HepG2 (cell line): ENCODE data around the gene ALDH2. TPM values are rescaled to one million over a fixed set of nuclear protein-coding genes. Genes with fewer than 3 reads are reported as not detected.
A peak's percentile ranks its signal among the peaks of the same experiment; 100 is the strongest.

Experiments
- FOSL2 ChIP-seq: sonication (generic); formaldehyde crosslinking; IDR thresholded peaks from 2 replicates; pipeline ENCODE4 v1.4.0; 2020; ENCODE audit warnings: missing genetic modification reagents
- FOXO1 ChIP-seq: sonication (generic); formaldehyde crosslinking; IDR thresholded peaks from 2 replicates; pipeline ENCODE4 v1.4.0; 2020; ENCODE audit warnings: missing genetic modification reagents
- GATA4 ChIP-seq: sonication (generic); IDR thresholded peaks from 2 replicates; pipeline ENCODE4 v1.6.1; 2016; ENCODE audit warnings: antibody characterized with exemption, low read depth, borderline replicate concordance
- MIXL1 ChIP-seq: IDR thresholded peaks from 2 replicates; pipeline ENCODE4 v1.6.1; 2016
- NR2F6 ChIP-seq, 2 experiments: IDR thresholded peaks; 2 replicates each; pipeline ENCODE4 v1.6.1; 2016; ENCODE audit warnings: antibody characterized with exemption in 1 of 2, mild to moderate bottlenecking in 1 of 2
- SALL1 ChIP-seq: sonication (generic); formaldehyde crosslinking; IDR thresholded peaks from 2 replicates; pipeline ENCODE4 v1.8.0; 2022; ENCODE audit warnings: mild to moderate bottlenecking, missing genetic modification reagents
- SPEN ChIP-seq: sonication (generic); formaldehyde crosslinking; IDR thresholded peaks from 2 replicates; pipeline ENCODE4 v1.5.1; 2020; ENCODE audit warnings: low read depth, mild to moderate bottlenecking, missing genetic modification reagents
- THAP9 ChIP-seq: sonication (generic); formaldehyde crosslinking; IDR thresholded peaks from 2 replicates; pipeline ENCODE4; 2020; ENCODE audit warnings: missing genetic modification reagents, mild to moderate bottlenecking, borderline replicate concordance
- YY1 ChIP-seq: IDR thresholded peaks from 2 replicates; pipeline ENCODE4 v1.6.1; 2011; ENCODE audit warnings: low read length, low read depth, moderate library complexity, mild to moderate bottlenecking; ENCODE audit not compliant: insufficient read depth, insufficient replicate concordance
- ZFP36L2 ChIP-seq: sonication (generic); formaldehyde crosslinking; IDR thresholded peaks from 2 replicates; pipeline ENCODE4 v1.4.0; 2020; ENCODE audit warnings: missing genetic modification reagents
- ZFP37 ChIP-seq: sonication (generic); formaldehyde crosslinking; IDR thresholded peaks from 2 replicates; pipeline ENCODE4 v1.4.0; 2020; ENCODE audit warnings: missing genetic modification reagents, borderline replicate concordance
- ZNF230 ChIP-seq: sonication (generic); formaldehyde crosslinking; IDR thresholded peaks from 2 replicates; pipeline ENCODE4 v1.4.0; 2020; ENCODE audit warnings: mild to moderate bottlenecking, missing genetic modification reagents
- ZNF513 ChIP-seq: sonication (generic); formaldehyde crosslinking; conservative IDR thresholded peaks from 2 replicates; pipeline ENCODE4 v1.5.0; 2020; ENCODE audit warnings: missing genetic modification reagents
- ZNF598 ChIP-seq: sonication (generic); formaldehyde crosslinking; IDR thresholded peaks from 2 replicates; pipeline ENCODE4 v1.5.1; 2020; ENCODE audit warnings: mild to moderate bottlenecking, missing genetic modification reagents, borderline replicate concordance
- ZSCAN22 ChIP-seq: sonication (generic); formaldehyde crosslinking; IDR thresholded peaks from 2 replicates; pipeline ENCODE4 v1.4.0; 2020; ENCODE audit warnings: mild to moderate bottlenecking, missing genetic modification reagents
- polyA plus RNA-seq, 8 experiments: library from polyadenylated mRNA; depleted of rRNA in 3 of 8; stranded (reverse) in 7 of 8; unstranded in 1 of 8; fragments of >200 nt; fragmentation: Illumina TruSeq in 4 of 8; extraction: Trizol in 4 of 8; gene quantifications; 2 replicates each; pipeline versions ENCODE4 v1.2.1 to v1.2.3, GENCODE V29; 2011 to 2016; ENCODE audit warnings: low read depth in 4 of 8, missing spikeins in 1 of 8, mixed read lengths in 1 of 8; ENCODE audit not compliant: insufficient read depth in 1 of 8
- total RNA-seq, 5 experiments: library from RNA; depleted of rRNA; stranded (reverse); fragments of >200 nt; fragmentation: Illumina TruSeq; extraction: Trizol; gene quantifications; 2 replicates each; pipeline ENCODE4 v1.2.3, GENCODE V29; 2016; ENCODE audit warnings: low read depth in 1 of 5
- TF ChIP-seq, protein P1 (sequence below): IDR thresholded peaks from 2 replicates; pipeline ENCODE4 v1.6.1; 2016; ENCODE audit warnings: missing compliant biosample characterization, missing genetic modification reagents, borderline replicate concordance
- TF ChIP-seq, protein P2 (sequence below): sonication (generic); formaldehyde crosslinking; IDR thresholded peaks from 2 replicates; pipeline ENCODE4 v1.4.0; 2020; ENCODE audit warnings: missing genetic modification reagents, borderline replicate concordance
- TF ChIP-seq, protein P3 (sequence below): sonication (generic); formaldehyde crosslinking; IDR thresholded peaks from 2 replicates; pipeline ENCODE4 v1.4.0; 2020; ENCODE audit warnings: missing genetic modification reagents, low read depth, mild to moderate bottlenecking, borderline replicate concordance

The ALDH2 gene
- total and polyA plus RNA-seq, 2 of the 13 experiments (the other 11 are each of a cell fraction or from before 2014, with no cell fraction given): 78.8 to 103 TPM

DNA sequence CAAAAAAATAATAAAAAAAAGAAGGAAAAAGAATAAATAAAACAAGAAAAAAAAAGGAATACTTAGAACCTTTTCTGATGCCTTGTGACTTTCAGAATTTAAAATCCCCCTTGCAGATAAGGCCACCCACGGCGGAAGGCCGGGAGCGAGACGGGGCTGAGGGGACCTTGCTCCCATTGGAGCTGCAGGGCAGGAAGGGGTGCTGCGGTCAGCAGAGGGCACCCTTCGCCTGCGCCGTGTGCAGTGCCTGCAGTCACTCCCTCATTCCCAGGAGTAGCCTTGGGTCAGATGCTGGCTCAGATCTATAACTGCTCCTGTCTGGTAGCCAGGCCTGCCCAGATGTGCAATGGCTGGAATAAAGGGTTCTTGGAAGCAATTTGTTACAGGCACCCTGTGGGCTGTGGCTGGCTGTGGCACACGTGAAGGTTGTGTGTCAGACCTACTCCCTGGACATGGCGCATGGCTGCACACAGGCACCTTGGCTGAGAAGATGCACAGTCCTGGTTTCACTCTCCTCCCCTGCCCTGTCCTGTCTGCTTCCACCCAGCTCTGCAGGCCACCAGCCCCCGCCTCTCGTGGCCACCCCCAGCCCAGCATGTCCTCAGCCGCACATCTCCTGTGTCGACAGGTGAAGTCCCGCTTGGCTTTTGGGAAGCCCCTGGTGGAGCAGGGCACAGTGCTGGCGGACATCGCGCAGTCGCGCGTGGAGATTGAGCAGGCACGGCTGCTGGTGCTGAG lies 13.4 kb upstream of the ALDH2 start (continued):
- TF ChIP-seq ZNF513: no peak
- TF ChIP-seq, protein P1, sequence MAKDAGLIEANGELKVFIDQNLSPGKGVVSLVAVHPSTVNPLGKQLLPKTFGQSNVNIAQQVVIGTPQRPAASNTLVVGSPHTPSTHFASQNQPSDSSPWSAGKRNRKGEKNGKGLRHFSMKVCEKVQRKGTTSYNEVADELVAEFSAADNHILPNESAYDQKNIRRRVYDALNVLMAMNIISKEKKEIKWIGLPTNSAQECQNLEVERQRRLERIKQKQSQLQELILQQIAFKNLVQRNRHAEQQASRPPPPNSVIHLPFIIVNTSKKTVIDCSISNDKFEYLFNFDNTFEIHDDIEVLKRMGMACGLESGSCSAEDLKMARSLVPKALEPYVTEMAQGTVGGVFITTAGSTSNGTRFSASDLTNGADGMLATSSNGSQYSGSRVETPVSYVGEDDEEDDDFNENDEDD: peak; percentile 38; the same call in 1 of the 2 replicates
- TF ChIP-seq NR2F6 (IDR thresholded peaks at IDR 0.05): no peak
- 0 out of 2 replicates have a peak, but pooled peaks have one; percentile 20 for TF ChIP-seq NR2F6 (CRISPR knock-in tag; IDR thresholded peaks at IDR 0.05)
- peak; percentile 36; the same call in 1 of the 2 replicates for TF ChIP-seq FOSL2 (CRISPR knock-in tag)
- no peak for TF ChIP-seq ZFP36L2 (CRISPR knock-in tag)
- peak; percentile 40; the same call in 1 of the 2 replicates for TF ChIP-seq THAP9 (CRISPR knock-in tag)
- no peak for TF ChIP-seq ZSCAN22
- TF ChIP-seq FOXO1 (CRISPR knock-in tag): peak; percentile 47; the same call in 1 of the 2 replicates
- 0 out of 2 replicates have a peak, but pooled peaks have one; percentile 26 for TF ChIP-seq SPEN (CRISPR knock-in tag)
- TF ChIP-seq GATA4: no peak
- TF ChIP-seq ZFP37: no peak
- peak; percentile 48; the same call in 1 of the 2 replicates for TF ChIP-seq ZNF598 (CRISPR knock-in tag)
- peak; percentile 47 for TF ChIP-seq YY1
- TF ChIP-seq SALL1 (CRISPR knock-in tag): peak; percentile 63; the same call in 1 of the 2 replicates
- TF ChIP-seq MIXL1: peak; percentile 56; the same call in 1 of the 2 replicates
- TF ChIP-seq, protein P2, sequence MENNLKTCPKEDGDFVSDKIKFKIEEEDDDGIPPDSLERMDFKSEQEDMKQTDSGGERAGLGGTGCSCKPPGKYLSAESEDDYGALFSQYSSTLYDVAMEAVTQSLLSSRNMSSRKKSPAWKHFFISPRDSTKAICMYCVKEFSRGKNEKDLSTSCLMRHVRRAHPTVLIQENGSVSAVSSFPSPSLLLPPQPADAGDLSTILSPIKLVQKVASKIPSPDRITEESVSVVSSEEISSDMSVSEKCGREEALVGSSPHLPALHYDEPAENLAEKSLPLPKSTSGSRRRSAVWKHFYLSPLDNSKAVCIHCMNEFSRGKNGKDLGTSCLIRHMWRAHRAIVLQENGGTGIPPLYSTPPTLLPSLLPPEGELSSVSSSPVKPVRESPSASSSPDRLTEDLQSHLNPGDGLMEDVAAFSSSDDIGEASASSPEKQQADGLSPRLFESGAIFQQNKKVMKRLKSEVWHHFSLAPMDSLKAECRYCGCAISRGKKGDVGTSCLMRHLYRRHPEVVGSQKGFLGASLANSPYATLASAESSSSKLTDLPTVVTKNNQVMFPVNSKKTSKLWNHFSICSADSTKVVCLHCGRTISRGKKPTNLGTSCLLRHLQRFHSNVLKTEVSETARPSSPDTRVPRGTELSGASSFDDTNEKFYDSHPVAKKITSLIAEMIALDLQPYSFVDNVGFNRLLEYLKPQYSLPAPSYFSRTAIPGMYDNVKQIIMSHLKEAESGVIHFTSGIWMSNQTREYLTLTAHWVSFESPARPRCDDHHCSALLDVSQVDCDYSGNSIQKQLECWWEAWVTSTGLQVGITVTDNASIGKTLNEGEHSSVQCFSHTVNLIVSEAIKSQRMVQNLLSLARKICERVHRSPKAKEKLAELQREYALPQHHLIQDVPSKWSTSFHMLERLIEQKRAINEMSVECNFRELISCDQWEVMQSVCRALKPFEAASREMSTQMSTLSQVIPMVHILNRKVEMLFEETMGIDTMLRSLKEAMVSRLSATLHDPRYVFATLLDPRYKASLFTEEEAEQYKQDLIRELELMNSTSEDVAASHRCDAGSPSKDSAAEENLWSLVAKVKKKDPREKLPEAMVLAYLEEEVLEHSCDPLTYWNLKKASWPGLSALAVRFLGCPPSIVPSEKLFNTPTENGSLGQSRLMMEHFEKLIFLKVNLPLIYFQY (CRISPR knock-in tag): 0 out of 2 replicates have a peak, but pooled peaks have one; percentile 23
- 0 out of 2 replicates have a peak, but pooled peaks have one; percentile 40 for TF ChIP-seq ZNF230 (CRISPR knock-in tag)
- TF ChIP-seq, protein P3, sequence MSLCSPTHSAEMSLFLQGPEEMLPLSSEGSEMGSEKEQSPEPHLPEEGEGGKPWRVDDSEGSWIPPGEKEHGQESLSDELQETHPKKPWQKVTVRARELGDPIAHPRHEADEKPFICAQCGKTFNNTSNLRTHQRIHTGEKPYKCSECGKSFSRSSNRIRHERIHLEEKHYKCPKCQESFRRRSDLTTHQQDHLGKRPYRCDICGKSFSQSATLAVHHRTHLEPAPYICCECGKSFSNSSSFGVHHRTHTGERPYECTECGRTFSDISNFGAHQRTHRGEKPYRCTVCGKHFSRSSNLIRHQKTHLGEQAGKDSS (CRISPR knock-in tag): peak; percentile 73; the same call in 1 of the 2 replicates
